NK-92 treated with Interleukin-12 subunit alpha and Interleukin-12 subunit beta, amount 100 ng/mL, for 24 hours (cell line): ENCODE data around the gene ARFGEF3.
"Not testable (repeated sequence)": the region's sequence is repeated elsewhere in the genome, so short reads cannot be mapped to it uniquely, and the experiment has no call there.

ENCODE experiments used
- DNase-seq: peaks from one replicate; lab custom pipeline; 2025; lab: John Stamatoyannopoulos, UW

Gene ARFGEF3

GRCh38 chr6:138346302-138347195, 184.8 kb downstream of the ARFGEF3 start:
- DNase-seq: no peak

DNA sequence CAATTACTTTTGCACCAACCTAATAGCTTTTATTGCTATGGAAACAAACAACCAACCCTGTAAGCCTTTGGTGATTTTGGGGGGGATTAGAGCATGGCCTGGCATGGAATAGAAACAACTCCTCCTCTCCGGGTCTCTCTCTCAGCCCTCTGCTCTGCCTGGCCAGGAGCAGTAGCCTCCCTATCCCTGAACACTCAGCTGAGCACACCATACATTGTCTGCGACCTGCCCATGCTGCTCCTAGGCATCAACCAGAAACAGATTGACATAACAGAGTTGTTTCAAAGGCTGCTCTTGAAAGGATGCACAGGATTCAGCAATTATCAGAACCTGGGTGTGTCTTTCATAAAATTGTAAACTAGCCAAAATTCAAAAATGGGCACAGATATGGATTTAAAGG, 186.1 kb downstream of the ARFGEF3 start:
- no peak for DNase-seq

DNA sequence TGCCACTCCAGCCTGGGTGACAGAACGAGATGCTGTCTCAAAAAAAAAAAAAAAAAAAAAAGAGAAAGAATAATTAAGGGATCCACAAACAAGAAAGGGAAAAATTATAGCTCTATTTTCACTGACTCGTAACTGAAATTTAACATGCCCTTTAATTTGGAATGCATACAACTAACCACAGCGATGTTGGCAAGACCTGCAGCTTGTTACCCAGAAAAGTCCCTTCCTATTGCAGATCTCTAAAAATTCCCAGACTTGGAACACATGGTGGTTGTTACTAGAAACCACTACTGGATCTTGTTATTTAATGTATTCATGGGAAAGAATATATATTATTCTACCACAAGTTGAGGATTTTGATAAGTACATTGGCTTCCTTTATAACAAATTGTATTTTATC, 188.2 kb downstream of the ARFGEF3 start:
- DNase-seq: no peak

DNA sequence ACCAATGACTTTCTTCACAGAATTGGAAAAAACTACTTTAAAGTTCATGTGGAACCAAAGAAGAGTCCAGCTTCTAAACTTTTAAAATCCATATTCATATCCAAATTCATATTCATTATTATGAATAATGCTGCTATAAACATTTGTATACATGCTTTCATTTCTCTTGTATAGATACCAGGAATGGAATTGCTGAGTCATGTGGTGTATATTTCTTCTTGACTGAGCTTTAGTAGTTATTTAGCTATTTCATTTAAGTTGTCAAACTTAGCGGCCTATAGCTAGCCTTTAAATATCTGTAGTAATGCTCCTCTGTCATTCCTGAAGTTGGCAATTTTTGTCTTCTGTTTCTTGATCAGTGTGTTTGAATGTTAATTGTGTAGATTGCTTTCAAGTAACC, 196.2 kb downstream of the ARFGEF3 start:
- DNase-seq: no peak

GRCh38 chr6:138368684-138369083, 206.9 kb downstream of the ARFGEF3 start:
- not testable (repeated sequence) for DNase-seq

GRCh38 chr6:138370631-138371451, 209.1 kb downstream of the ARFGEF3 start:
- DNase-seq: no peak

DNA sequence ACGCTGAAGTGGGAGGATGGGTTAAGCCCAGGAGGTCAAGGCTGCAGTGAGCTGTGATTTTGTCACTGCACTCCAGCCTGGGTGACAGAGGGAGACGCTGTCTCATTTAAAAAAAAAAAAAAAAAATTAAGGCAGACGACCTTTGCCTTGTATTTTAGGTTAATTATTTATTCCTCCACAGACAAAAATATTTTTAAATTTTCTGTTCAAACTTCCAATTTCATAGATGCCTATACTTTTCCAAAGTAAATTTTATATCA, 209.6 kb downstream of the ARFGEF3 start:
- DNase-seq: no peak

GRCh38 chr6:138371720-138372119, 210.0 kb downstream of the ARFGEF3 start:
- DNase-seq: no peak

DNA sequence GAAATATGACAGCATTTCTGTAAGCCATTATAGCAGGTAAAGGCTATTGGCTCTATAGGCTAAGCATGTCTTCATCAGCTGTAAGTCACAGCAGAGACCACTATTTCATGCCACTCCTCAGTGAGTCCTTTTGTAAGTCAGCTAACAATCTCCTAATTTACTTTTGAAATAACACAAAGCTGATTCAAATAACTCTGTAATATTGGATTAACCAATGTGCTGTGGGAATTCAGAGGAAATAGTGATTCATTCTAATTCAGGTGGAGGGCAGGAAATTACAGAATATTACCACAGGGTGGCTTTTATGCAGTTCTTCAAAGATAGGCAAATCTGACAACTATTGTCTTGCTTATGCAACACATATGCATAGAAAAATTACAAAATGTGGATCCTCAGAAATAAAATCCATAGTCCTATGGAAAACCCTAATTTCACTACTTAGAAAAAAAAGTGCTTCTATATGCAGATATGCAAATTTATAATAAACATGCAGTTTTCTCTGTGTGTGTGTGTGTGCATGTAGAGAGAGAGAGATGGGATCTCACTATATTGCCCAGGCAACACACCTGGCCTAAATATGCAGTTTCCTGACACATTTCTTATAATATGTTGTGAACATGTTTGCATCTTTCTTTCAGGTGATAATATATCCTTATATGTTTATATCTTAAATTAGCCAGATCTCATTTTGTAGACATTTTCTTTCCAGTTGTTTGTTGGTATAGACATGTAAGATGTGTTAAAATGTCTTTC, 211.1 kb downstream of the ARFGEF3 start:
- no peak for DNase-seq

- DNase-seq: no peak
These were observed 212.5 kb downstream of the ARFGEF3 start for GRCh38 chr6:138374230-138374629.

DNA sequence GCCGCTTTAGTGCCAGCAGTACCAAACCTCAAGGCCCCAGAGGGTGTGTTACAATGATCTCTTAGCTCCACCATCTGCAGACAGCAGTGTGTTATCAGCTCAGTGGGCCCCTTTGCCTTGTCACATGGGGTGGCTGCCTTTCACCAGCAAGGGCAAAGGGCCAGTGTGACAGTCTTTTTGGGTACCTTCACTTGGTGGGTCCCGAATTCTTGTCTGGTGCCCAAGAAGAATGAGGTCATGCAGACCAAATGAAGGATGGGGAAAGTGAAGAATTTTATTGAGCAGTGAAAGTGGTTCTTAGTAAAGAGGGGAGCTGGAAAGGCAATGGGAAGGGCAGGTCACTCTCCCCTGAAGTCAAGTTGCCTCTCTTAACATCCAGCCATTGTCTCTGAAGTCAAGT, 213.1 kb downstream of the ARFGEF3 start:
- no peak for DNase-seq

- DNase-seq: no peak
These were observed 215.3 kb downstream of the ARFGEF3 start for GRCh38 chr6:138377042-138377441.

GRCh38 chr6:138377844-138378243, 216.1 kb downstream of the ARFGEF3 start, which contains the start of gene SMIM28:
Gene SMIM28 (plus strand): TSS chr6:138377905. CDS start chr6:138378073, 168 bp downstream.
- DNase-seq: no peak

- no peak for DNase-seq
These were observed 216.7 kb downstream of the ARFGEF3 start for GRCh38 chr6:138378463-138378862.

DNA sequence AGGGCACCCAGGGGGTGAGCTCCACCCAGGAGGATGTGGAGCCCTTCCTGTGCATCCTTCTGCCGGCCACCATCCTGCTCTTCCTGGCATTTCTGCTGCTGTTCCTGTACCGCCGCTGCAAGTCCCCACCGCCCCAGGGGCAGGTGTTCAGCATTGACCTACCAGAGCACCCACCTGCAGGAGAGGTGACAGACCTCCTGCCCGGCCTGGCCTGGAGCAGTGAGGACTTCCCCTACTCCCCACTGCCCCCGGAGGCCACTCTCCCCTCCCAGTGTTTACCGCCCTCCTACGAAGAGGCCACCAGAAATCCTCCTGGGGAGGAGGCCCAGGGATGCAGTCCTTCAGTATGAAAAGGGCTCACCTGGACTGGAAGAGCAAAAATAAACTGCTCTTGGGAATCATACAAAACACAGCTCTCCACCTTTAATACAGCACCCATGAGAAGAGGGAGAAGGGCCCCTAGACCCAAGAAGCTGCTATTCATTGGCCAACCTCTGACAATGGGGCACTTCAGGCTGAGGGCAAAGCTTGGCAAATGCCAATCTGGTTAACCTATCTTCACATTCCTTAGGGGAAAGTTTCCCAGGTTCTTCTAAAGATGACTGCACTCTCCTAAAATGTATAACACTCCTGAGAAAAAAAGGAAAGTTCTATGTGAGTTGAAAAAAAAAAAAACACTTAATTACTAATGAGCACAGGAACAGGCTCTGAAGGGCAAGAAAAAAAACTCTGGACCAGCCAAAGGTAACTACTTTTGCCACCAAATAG, 220.9 kb downstream of the ARFGEF3 start:
- DNase-seq: no peak

DNA sequence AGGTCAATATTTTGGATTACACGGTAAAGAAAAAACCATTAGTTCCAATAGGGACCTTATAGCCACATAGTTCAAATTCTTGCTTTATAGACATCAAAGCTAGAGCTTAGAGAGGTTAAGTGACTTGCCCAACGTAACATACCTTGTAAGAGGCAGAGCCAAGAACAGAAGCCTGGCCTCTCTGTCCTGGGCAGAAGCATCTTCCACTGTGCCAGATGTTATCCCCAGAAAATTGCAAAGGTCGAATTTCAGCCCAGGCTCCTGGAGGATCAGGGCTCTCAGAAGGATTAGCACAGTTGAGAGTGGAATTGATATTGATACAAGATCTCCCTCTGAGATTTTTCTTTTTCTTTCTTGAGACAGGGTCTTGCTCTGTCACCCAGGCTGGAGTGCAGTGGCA, 222.0 kb downstream of the ARFGEF3 start:
- no peak for DNase-seq

DNA sequence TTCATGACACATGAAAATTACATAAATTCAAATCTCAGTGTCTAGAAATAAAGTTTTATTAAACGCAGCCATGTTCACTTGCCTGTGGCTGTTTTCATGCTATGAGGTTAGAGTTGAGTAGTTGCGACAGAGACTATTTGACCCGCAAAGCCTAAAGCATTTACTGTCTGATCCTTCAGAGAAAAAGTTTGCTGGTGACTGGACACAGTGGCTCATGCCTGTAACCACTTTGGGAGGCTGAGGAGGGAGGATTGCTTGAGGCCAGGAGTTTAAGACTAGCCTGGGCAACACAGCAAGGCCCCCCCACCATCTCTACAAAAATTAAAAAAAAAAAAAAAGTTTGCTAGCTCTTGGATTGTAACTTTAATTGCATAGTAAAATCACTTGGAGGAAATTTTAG, 225.2 kb downstream of the ARFGEF3 start:
- DNase-seq: no peak

DNA sequence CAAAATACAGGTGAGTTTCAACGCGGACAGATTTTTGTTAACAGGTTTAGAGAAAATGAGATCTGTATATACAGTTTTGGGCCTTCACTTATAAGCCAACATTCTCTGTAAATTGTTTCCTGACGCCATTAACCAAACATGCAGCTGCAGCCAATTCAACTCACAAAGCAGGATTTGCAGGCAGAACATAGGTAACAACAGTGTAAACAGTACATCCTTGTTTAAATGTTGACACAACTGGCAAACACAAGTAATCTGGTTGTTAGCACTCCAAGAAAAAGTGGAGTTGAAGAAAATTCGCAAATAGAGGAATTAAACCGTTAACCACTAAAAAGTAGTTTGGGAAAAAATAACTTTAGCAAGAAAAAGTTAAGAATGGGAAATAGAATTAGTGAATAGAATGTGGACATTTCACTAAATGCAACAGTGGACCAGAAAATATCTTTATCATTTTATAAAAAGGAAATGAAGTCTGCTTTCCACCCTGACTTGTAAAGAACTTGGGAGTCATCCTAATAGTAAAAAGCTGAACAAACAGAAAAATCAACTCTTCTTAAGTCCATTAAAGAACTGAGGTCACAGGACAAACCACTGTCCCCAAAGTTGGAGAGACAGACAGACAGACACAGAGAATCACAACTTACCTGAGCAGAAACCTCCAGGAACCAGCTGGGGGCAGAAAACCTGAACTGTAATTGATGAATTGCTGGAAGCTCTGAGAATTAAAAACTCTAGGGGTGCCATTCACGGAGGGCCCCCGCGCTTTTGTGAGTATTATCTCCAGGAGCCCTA, 226.0 kb downstream of the ARFGEF3 start:
- DNase-seq: no peak

- DNase-seq: no peak
These were observed 227.8 kb downstream of the ARFGEF3 start for GRCh38 chr6:138389551-138389950.
